GM12873 (cell line): ENCODE results near the gene TAS2R7.

Experiments
- TF ChIP-seq, protein P1 (sequence below): IDR thresholded peaks from 2 replicates; pipeline ENCODE4 v1.5.1; 2012; ENCODE audit warnings: low read depth, mild to moderate bottlenecking, moderate library complexity, low read length, control low read depth; ENCODE audit not compliant: insufficient read depth; ENCODE audit errors: missing control alignments

Gene TAS2R7, protein sequence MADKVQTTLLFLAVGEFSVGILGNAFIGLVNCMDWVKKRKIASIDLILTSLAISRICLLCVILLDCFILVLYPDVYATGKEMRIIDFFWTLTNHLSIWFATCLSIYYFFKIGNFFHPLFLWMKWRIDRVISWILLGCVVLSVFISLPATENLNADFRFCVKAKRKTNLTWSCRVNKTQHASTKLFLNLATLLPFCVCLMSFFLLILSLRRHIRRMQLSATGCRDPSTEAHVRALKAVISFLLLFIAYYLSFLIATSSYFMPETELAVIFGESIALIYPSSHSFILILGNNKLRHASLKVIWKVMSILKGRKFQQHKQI

DNA sequence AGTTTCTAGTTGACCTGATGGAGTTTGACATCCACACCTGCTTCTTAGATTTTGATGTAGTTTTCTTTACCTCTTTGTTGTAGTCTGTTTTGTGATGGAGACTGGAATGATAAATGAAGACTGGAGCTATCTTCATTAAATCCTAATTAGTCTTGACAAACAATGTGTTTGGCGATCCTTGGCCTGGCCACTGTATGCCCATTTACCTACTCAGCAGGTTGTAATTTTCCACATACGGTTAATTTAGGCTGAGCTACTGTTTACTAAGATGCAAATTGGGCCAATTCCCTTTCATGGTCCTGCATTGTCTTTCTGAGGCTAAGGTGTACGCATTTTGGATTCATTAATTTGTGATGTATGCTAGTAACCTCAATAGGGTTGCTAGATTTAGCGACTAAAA is at the start of gene TAS2R7:
Gene TAS2R7, minus strand, starts transcription at position 41 of the 400 bp plus-strand sequence. CDS start 57 bp downstream, outside the sequence.
- TF ChIP-seq, protein P1, sequence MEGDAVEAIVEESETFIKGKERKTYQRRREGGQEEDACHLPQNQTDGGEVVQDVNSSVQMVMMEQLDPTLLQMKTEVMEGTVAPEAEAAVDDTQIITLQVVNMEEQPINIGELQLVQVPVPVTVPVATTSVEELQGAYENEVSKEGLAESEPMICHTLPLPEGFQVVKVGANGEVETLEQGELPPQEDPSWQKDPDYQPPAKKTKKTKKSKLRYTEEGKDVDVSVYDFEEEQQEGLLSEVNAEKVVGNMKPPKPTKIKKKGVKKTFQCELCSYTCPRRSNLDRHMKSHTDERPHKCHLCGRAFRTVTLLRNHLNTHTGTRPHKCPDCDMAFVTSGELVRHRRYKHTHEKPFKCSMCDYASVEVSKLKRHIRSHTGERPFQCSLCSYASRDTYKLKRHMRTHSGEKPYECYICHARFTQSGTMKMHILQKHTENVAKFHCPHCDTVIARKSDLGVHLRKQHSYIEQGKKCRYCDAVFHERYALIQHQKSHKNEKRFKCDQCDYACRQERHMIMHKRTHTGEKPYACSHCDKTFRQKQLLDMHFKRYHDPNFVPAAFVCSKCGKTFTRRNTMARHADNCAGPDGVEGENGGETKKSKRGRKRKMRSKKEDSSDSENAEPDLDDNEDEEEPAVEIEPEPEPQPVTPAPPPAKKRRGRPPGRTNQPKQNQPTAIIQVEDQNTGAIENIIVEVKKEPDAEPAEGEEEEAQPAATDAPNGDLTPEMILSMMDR: no peak

DNA sequence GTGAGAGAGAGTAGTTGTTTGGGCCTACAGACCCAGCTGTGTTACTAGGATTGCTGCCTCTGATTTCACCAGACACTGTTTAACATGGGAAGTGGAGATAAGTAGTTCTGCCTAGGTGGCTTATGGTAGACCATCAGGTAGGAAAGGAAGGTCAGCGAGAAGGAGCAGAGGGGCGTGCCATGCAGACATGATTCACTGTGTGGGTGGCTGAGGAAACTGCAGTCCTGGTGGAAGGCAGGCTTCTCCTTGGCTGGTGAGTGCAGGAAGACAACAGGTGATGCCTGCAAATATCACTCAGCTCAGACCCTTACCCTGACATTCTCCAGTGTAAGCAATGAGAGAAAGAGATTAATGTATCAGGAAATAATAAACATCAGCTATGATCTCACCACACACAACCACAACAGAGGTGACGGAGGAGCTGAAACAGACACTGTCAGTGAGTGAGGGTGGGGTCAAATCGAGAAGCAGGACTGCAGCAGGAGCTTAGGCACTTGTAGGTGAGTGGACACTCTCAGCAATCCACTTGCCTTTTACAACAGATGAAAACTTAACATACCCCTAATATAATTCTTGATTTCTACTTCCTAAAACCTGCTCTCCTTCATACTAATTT is 48.9 kb upstream of the TAS2R7 start:
- TF ChIP-seq, protein P1: no peak

- TF ChIP-seq, protein P1: no peak
These were observed 47.0 kb upstream of the TAS2R7 start, which contains the start of gene PRR4 for GRCh38 chr12:10849425-10849878. PRR4 (minus strand) TSS chr12:10849475; CDS start chr12:10849437, 38 bp downstream.

GRCh38 chr12:10847744-10848143 is 45.3 kb upstream of the TAS2R7 start:
- TF ChIP-seq, protein P1: no peak

DNA sequence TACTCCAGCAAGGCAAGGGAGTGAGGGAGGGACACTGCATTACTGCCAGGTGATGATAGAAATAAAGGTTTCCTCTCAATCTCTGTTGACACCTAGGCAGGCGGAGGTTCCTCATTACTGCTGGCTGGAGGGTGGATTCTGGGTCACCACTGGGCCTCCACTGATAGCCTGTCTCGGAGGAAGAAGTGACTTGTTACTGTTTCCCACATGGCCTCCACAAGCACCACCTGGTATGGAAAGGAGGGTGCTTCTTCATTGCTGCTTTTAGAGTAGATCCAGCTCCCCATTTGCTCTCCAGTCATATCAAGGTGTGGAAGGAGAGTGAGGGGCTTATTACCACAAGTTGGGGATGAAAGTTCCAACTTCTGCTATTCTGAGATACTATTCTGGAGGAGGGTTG is 40.4 kb upstream of the TAS2R7 start:
- TF ChIP-seq, protein P1: no peak

DNA sequence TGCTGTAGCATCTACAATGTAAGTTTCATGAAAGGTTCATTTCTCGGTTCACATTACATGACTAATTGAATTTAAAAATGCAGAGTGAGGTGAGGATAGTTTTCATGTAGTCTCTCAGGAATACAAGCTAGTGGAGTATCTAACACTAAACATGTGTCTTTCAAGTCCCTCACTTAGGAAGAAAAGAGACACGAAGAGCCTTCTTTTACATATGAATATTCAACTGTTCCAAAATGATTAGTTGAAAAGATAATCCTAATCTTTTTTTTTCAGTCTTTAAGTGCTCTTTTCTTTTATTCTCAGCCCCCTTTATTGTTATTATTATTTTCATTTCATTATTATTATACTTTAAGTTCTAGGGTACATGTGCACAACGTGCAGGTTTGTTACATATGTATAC is 36.0 kb upstream of the TAS2R7 start:
- TF ChIP-seq, protein P1: no peak

DNA sequence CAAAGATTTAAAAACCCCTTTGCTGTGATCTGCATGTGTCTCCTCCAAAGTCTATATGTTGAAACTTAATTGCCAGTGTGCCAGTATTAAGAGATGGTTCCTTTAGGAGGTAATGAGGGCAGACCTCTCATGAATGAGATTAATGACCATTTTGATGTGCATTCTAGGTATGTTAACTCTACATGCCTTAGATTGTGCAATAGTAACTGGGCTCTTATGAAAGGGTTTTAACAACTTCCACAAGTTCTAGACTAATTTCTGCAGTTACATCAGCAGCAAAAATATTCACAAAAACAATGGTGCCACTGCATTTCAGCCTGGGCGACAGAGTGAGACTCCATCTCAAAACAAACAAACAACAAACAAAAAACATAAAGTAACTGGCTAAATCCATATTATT is 27.6 kb upstream of the TAS2R7 start:
- TF ChIP-seq, protein P1: no peak
